Breast epithelium (tissue), 3 donors: ENCODE data around the gene GLIS1.

Experiments
- POLR2A ChIP-seq: fragments of 450-650 bp; IDR thresholded peaks from one replicate; pipeline ENCODE4 v1.6.1; 2016; ENCODE audit warnings: antibody characterized with exemption, mild to moderate bottlenecking, moderate library complexity
- POLR2AphosphoS5 ChIP-seq, 3 donors: sonication (generic); formaldehyde crosslinking; IDR thresholded peaks; one replicate each; pipeline ENCODE4 v1.6.1; 2017; ENCODE audit warnings: antibody characterized with exemption in 3 of 3

- TF ChIP-seq POLR2AphosphoS5 (IDR thresholded peaks at IDR 0.05) (no peak), POLR2A (no peak)
Observed at GRCh38 chr1:53543778-53544695, 194.9 kb downstream of the GLIS1 start.
